HG03439 (cell line): Measurements from ENCODE around the gene EPB41.
"Not testable (repeated sequence)": the region's sequence is repeated elsewhere in the genome, so short reads cannot be mapped to it uniquely, and the experiment has no call there.

Source experiments
- ATAC-seq: cut with Tn5 transposase; IDR thresholded peaks from one replicate; pipeline ENCODE4 v1.9.1; 2021; ENCODE audit warnings: mild to moderate bottlenecking, moderate library complexity; ENCODE audit not compliant: unreplicated experiment

Gene EPB41

DNA sequence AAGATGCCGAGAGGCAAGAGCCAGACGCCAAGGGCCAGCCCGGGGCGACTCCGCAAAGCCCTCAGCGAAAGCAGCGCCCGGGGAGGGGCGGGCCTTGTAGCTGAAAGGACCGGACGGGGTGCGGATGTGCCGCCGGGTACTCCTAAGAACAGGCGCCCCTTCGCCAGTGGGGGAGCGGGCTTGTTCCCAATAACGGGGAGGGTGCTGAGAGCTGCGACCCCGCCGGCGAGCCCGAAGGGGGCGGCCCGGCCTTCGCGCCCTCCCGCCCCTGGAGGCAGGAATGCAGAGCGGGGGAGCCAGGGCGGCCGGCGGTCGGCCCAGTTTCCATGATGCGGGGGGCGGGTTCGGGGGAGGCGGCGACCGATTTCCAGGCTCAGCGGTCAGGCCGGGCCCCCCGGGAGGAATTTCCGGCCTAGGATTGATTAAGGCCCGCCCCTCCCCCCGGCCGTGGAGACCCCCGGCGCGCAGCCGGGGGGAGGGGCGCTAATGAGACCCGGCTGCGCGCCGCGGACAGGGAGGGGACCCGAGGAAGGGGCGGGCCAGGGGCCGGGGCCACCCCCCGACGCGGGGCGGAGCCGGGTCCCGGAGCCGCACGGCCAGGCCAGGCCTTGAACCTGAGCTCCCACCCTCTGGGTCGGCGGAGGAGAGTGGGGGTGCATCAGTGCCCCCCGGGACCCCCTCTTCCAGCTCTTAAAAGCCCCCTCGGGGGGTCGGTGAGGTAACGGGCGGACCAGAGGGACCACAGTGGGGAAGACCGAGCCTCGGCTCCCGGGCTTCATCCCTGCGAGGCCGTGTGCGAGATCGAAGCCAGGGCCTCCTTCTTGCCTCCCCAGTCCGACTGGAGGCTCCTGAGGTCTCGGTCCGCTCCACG, 210.2 kb downstream of the EPB41 start:
- ATAC-seq, result no peak

DNA sequence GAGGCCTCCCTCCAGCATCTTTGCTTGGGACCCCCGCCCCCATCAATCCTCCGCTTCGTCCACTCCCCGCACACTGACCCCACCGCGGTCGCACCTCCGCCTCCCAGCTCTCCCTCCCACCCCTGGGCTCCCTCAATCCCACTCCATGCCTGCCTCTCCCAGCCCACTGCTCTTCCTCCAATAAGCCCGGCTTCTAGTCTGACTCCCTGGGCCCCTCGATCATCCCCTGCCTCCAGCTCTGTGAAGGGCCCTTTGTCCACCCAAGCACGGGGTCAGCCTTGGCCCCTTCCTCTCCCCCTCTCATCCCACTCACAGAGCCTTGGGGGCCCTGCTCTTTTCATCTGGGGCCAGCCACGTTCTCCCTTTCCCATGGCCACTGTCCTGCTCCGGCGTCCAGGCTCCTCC, 210.9 kb downstream of the EPB41 start:
- ATAC-seq, result no peak

DNA sequence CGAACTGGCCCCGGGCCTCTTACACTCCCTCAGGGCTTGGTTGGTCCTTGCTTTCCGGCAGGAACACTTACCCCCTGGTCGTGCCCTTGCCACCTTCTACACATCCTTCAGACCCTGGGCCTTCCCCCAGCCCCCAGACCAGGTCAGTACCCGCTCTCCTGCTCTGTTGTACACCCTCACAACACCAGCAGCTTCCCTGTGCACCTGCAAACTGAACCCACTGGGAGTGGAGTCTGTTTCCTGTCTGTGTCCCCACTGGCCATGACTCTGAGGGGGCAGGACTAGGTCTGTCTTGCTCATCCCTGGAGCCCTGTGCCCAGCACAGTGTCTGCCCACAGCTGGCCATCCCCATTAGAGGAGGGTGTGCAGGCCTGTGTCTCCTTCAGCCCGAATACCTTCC, 211.4 kb downstream of the EPB41 start:
- no peak for ATAC-seq

DNA sequence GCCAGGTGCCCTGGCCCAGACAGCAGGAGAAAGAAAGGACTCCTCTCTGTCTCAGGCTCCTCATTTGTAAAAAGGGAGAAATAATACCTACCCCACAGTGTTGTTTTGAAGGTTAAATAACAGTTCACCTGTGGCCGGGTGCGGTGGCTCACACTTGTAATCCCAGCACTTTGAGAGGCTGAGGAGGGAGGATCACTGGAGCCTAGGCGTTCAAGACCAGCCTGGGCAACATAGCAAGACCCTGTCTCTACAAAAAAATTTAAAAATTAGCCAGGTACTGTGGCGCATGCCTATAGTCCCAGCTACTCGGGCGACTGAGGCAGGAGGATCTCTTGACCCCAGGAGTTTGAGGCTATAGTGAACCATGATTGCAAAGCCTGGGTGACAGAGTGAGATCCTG, 211.8 kb downstream of the EPB41 start:
- no peak for ATAC-seq

DNA sequence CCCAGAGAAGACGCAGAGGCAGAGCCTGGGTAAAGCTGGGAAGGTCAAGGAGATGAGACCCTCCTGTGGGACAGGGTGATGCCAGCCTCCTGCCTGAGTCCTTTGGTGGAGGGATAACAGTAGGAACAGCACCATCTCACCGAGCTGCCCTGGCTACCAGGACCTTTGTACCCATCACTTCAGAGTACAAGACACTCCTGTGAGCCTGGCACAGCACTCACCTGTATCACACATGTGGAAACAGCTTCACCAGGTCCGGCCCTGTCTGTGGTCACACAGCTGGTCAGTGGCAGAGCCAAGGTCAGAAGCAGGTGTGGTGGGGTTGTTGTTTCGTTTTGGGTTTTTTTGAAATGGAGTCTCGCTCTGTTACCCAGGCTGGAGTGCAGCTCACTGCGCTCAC, 214.4 kb downstream of the EPB41 start:
- ATAC-seq, result no peak

DNA sequence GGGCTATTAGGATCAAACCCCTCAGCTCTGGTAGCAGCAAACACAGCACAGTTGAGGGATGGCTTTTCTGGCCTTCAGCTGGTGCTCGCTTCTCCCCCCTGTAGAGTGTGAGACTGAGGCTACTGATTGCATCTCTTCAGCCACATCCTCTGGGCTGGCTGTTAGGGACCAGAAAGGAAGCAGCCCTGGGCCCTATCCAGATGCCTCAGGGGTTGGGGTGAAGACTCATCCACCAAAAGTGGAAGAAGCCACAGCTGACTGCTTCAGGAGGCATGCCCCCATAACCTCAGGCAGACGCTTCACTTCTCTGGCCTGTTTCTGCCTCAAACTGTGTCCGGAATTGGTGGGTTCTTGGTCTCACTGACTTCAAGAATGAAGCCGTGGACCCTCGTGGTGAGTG, 215.5 kb downstream of the EPB41 start:
- ATAC-seq, result no peak

DNA sequence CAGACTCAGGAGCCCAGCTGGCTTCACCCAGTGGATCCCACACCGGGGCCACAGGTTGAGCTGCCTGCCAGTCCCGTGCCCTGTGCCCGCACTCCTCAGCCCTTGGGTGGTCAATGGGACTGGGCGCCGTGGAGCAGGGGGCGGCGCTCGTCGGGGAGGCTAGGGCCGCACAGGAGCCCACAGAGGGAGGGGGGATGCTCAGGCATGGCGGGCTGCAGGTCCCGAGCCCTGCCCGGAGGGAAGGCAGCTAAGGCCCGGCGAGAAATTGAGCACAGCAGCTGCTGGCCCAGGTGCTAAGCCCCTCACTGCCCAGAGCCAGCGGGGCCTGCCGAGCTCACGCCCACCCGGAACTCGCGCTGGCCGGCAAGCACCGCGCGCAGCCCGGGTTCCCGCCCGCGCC, 216.7 kb downstream of the EPB41 start:
- ATAC-seq, result not testable (repeated sequence)

DNA sequence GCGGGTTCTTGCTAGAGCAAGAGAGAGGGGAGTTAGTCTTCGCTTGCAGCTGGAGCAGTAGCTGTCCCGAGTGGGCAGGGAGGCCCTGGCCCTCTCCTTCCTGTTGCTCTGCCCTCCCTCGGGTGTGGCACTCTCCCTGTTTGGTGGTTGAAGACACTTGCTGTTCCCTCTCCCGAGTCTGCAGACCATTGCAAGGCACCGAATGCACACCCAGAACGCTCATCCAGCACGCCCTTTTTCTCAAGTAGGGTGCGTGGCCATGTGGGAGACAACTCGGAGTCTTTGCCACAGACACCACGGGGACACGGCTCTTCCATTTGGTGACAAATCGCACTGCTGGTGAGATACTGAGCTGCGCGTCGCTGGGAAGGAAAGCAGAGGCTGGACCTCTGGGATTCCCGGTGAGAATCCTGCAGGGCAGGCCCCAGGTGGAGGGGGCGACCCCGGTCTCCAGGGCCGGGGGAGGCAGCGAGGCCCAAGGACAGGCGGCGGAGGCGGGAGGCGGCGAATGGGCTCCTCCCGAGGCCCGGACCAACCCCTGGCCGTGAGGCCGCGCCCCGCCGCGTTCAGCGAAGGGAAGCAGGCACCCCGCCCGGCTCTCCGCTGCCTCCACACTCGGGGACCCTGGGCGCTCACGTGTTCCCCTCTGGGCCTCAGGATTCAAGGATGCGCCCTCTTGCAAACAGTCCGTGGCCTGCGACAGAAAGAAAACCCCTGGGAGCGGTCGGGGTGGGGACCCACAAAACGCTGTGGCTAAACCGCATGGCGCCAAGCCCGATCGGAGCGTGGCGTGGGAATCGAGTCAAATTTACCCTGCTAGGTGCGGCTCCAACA, 219.7 kb downstream of the EPB41 start:
- ATAC-seq, result no peak

DNA sequence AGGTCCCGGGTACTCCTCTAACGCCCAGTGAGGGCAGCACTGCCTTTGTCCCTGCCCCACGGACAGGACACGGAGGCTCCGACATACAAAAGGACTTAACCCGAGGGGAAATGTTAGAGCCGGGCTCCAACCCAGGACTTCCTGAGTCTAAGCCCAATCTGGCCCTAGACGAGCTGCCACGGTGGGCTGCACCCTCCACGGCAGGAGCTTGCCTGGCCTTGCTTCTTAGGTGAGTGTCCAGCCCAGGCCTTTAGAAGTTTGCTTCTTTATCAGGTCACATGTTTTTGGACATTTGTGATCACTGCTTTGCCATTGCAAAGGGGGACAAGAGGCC, 220.3 kb downstream of the EPB41 start:
- ATAC-seq, result no peak

DNA sequence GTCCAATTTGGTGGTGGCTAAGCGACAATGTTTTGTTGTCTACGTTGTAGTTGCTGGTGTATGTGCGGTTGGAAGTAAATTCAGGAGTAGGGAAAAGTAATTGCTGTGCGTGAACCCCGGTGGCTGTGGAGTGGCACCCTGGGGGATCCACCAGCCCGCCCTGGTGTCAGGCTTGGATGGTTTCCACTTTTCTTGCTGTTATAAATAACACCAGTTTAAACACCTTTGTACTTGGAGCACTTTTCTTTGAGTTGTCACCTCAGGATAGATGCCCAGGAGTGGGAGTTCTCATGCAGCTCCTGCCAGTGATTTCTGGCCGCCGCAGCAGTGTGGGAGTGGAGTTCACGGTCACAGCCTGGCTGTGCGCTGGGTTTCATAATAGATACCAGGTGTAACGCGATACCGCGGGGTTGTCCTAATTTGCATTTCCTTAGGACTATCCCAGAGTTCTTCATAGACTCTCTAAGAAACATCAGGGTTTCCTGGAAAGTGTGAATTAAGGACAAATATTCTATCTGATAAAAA, 222.1 kb downstream of the EPB41 start:
- ATAC-seq, result no peak

DNA sequence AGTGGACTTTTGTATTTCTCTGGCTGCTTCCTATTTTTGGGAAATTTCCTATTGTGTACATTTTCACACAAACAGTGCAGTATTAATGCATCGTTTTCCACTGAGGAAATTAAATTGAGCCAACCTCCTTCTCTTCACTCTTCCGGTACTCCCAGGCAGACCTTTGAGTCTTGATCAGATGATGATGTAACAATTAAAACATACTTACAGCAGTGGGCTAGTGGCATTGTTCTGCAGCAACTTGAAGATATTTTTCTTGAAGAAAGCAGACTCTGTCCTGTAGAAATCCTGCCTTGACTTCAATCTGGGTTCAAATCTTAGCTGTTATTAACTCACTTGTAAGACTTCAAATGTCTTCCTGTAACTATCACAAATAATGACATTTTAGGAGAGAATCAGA, 228.3 kb downstream of the EPB41 start:
- ATAC-seq, result no peak

DNA sequence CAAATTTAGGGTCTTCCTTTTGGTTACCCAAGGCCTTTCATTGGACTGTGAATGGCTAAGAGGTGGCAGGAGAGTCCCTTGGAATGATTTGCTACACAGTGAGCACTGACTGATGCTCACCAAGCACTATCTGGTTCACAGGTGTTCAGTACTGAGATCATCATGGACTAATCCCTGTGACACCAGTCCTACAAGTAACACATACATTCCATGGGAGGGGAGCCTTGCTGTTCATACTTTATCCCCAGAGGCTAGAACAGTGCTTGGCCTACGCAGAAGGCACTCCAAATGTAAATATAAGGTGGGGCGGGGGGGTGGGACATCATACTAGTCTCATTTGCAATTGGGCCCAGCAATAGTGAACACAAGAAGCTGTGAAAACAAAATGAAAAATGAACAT, 229.8 kb downstream of the EPB41 start:
- ATAC-seq, result no peak

DNA sequence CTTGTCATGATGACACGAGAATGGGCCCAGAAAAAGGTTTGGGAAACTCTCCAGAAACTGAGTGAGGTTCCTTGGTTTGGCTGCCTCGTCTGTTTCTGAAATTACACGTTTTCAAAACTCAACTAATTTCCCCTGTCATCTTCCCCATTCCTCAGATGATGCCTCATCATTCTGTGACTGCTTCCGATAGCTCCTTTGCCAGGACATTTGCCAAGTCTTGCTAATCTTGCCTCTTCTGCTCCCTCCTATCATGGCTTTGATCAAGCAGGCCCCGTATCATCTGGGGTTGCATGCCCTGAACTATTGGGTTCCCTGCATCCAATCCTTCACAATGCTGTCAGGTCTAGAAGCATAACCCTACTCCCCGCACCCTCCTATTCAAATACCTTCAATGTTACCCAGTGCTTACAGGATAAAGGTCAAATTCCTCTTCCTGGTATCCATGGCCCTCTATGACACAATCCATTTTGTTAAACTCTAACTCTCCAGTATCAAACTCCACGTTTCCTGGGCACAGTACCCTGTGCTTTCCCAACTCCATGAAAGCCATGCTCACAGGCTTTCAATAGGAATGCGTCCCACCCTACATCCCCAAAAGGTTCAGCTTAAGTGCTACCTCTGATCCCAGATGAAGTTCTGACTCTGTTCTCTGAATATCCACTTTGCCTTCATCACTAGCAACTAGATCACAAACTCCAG, 231.5 kb downstream of the EPB41 start:
- ATAC-seq, result no peak

DNA sequence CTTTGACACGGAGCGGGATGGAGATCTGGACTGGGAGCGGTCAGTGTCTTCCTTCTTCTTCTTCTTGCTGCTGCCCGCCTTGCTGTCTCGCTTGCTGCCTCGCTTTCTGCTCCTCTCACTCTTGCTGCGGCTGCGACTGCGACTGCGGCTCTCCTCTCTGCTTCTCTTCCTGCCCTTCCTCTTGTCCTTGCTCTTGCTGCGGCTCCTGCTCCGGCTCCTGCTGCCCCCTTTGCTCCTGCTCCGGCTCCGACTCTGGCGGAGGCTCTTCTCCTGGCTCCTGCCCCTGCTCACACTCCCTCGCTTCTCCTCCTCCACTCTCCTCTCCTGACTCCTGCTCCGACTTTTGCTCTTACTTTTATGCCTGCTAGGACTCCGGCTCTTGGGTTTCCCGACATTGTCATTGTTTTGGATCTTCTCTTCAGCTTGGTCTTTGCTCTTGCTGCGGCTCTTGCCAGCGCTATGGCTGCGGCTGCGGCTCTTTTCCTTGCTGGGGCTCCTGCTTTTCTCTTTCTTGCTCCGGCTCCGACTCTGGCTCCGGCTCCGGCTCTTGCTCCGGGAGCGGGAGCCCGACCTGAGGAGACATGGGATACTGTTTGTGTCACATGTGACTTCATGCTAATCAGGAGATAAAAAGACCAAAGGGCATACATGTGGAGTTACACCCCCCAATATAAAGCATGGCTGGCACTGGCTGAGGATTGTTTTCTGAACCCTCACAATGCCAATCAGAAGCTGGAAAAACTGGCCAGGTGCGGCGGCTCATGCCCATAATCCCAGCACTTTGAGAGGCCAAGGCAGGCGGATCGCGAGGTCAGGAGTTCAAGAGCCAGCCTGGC, 234.5 kb downstream of the EPB41 start:
- no peak for ATAC-seq

DNA sequence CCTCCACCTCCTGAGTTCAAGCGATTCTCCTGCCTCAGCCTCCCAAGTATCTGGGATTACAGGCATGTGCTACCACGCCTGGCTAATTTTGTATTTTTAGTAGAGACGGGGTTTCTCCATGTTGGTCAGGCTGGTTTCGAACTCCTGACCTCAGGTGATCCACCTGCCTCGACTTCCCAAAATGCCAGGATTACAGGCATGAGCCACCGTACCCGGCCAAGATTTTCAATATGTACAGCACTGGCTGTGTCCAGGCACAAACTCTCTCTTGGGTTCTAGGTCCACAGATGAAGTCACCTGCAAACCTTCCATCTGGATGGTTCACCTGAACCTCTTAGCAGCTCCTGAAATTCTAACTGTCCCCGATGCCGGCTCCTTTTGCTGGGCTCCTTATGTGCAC, 236.0 kb downstream of the EPB41 start:
- ATAC-seq, result not testable (repeated sequence)

DNA sequence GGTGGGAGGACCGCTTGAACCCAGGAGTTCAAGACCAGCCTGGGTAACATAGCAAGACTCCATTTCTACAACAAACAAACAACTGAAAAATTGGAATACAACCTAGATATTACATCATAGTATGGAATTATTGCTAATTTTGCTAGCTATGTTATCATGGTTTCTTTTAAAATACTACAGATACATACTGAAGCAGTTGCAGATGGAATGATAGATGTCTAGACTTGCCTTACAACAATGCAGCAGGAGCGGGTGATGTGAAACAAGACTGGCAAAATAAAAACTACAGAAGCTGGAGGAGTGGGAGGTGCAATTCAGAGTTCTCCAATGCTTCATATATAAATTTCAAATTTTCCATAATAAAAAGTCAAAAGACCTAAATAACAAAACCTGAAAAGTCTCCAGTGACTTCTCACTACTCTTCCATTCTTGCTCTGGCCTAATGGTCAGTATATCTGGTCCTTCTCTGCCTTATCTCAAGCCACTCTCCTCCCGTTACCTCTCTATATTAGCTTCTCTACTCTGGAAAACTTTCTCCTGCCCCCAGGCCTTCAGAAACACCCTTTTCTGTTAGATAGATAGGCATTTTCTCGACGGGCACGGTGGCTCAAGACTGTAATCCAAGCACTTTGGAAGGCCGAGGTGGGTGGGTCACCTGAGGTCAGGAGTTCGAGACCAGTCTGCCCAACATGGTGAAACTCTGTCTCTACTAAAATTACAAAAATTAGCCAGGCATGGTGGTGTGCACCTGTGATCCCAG, 237.9 kb downstream of the EPB41 start:
- no peak for ATAC-seq

DNA sequence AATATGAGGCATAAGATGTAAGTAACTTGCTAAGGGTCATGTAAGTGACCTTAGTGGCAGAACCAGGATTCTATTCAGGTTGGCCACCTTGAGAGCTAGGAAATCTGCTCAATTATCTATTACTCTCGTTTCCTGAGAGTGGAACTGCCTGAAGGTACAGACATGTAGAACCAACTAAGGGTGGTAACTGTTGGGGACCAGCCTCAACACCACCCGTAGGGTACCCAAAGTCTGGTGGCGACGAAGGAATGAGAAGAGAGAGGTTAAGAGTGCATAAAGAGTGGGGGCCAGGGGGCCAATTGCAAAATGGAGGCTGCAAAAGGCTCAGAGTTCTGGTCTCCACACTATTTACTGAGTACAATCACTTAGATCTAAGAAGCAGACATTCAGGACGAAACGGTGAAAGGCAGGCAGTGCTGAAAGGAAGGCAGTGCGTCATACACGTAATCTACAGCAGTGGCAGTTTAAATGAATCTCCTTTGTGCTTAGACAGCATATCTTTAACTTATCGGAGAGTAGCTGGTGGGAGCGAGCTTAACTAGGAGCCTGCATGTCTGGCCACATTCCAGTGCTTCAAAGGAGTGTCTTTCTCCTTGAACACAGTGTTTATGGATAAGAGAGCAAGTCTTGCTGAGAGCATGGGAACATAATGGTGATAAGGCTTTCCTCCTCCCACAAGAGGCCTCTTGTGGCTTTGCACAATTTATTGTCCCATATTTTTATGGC, 242.3 kb downstream of the EPB41 start:
- no peak for ATAC-seq

DNA sequence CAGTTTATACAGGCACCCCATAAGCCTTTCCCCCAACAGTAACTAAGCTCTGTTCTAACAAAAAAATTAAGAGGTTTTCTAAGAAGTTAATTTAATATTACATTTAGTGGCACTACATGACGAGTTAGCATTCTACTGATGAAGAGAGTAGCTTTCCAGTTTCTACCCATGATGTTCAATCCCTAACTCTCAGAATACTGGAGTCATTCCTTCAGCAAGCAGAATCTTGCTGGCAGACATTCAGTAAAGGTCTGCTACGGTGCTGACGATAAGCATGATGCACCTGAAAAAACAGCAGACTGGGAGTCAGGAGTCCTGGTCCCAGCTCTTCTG, 242.9 kb downstream of the EPB41 start:
- no peak for ATAC-seq

DNA sequence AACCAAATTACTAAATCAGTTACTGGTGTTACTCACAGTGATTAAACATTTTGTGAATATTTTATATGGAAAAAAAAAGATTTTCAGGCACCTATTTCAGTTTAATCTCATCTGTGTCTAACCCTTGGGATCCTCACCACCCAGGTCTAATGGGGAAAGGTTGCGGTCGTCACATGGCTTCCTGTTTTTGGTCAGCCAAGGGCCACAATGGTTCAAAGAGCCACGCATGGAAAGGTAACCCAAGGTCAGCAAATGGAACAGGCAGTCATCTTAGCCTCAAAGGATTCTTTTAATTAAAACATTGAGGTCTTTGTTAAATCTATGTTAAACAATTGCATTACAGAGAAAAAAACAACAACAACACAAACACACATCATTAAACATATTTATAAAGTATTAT, 245.4 kb downstream of the EPB41 start:
- ATAC-seq, result no peak
